ENCODE results near the gene DENND1B.

Gene DENND1B

GRCh38 chr1:197786280-197786679, 11.0 kb upstream of the DENND1B start:
- no peak overlapping the region for H3K4me3 ChIP-seq (ENCODE audit: low read depth, low read length)
- CTCF ChIA-PET, result no interaction called here
- TF ChIP-seq ZNF704 (tag by site-specific recombination; IDR thresholded peaks at IDR 0.05), result no peak
- TF ChIP-seq ZNF335 (tag by site-specific recombination; conservative IDR thresholded peaks at IDR 0.05), result no peak
- no peak for TF ChIP-seq BCL6B (tag by site-specific recombination; IDR thresholded peaks at IDR 0.05)
- TF ChIP-seq KLF9 (tag by site-specific recombination; IDR thresholded peaks at IDR 0.05; ENCODE audit: low read depth), result no peak
- no peak for TF ChIP-seq ZNF341 (tag by site-specific recombination; IDR thresholded peaks at IDR 0.05; ENCODE audit: low read depth)
- no peak for TF ChIP-seq ZNF24 (tag by site-specific recombination; IDR thresholded peaks at IDR 0.05)
- no peak for TF ChIP-seq ZSCAN30 (tag by site-specific recombination; IDR thresholded peaks at IDR 0.05)
- TF ChIP-seq ZNF350 (tag by site-specific recombination; IDR thresholded peaks at IDR 0.05), result no peak
- no peak for TF ChIP-seq ZNF488 (tag by site-specific recombination; IDR thresholded peaks at IDR 0.05)
- no peak for TF ChIP-seq ZBTB6 (tag by site-specific recombination; IDR thresholded peaks at IDR 0.05)
- TF ChIP-seq ZNF747 (tag by site-specific recombination; IDR thresholded peaks at IDR 0.05), result no peak
- TF ChIP-seq ZNF623 (tag by site-specific recombination; IDR thresholded peaks at IDR 0.05), result no peak
- no peak for TF ChIP-seq ZFP69B (tag by site-specific recombination; IDR thresholded peaks at IDR 0.05)
- TF ChIP-seq ZNF701 (tag by site-specific recombination; IDR thresholded peaks at IDR 0.05), result no peak
- no peak overlapping the region for H3K27ac ChIP-seq (ENCODE audit: extremely low read depth, low read depth, low read length)
- H3K36me3 ChIP-seq (ENCODE audit: control insufficient read depth in 2 of 2, insufficient read depth in 1 of 2, low read length in 2 of 2), result no peaks in the 10 kb centered on the region
- no peaks in the 10 kb centered on the region for H3K4me1 ChIP-seq (ENCODE audit: control insufficient read depth, insufficient read depth, low read length)
- POLR2A ChIA-PET, result no interaction called here
- H3K9me3 ChIP-seq (ENCODE audit: control insufficient read depth, insufficient read depth, low read depth, low read length), result no peaks in the 10 kb centered on the region

- CTCF ChIA-PET, result interaction anchor here (0.5 to 1.2 kb wide), 3 partner anchors 13 to 132 kb away, joined by 3 to 4 read pairs (median 3); no protein-coding TSS in a partner anchor
- no peaks in the 10 kb centered on the region for H3K4me1 ChIP-seq (ENCODE audit: control insufficient read depth, insufficient read depth, low read length)
- no peak overlapping the region for H3K27ac ChIP-seq (ENCODE audit: extremely low read depth, low read depth, low read length)
- H3K36me3 ChIP-seq (ENCODE audit: control insufficient read depth in 2 of 2, insufficient read depth in 1 of 2, low read length in 2 of 2), result no peaks in the 10 kb centered on the region
- no peaks in the 10 kb centered on the region for H3K9me3 ChIP-seq (ENCODE audit: control insufficient read depth, insufficient read depth, low read depth, low read length)
- no peak overlapping the region for H3K4me3 ChIP-seq (ENCODE audit: low read depth, low read length)
- POLR2A ChIA-PET, result no interaction called here
- TF ChIP-seq ZNF114 (tag by site-specific recombination; IDR thresholded peaks at IDR 0.05), result no peak
- TF ChIP-seq PRDM1 (tag by site-specific recombination; IDR thresholded peaks at IDR 0.05), result peak; percentile 44; the same call in 1 of the 2 replicates
- TF ChIP-seq PRDM6 (tag by site-specific recombination; IDR thresholded peaks at IDR 0.05), result peak; percentile 28; the same call in 1 of the 2 replicates
These were observed 8.2 kb upstream of the DENND1B start for GRCh38 chr1:197783510-197783948.
